ENCODE data around the gene EEF2KMT. TPM values are rescaled to one million over a fixed set of nuclear protein-coding genes. Genes with fewer than 3 reads are reported as not detected.

The EEF2KMT gene
- total and polyA plus RNA-seq, 2 of the 13 experiments (the other 11 are each of a cell fraction or from before 2014, with no cell fraction given) = 10.7 to 26.9 TPM

DNA sequence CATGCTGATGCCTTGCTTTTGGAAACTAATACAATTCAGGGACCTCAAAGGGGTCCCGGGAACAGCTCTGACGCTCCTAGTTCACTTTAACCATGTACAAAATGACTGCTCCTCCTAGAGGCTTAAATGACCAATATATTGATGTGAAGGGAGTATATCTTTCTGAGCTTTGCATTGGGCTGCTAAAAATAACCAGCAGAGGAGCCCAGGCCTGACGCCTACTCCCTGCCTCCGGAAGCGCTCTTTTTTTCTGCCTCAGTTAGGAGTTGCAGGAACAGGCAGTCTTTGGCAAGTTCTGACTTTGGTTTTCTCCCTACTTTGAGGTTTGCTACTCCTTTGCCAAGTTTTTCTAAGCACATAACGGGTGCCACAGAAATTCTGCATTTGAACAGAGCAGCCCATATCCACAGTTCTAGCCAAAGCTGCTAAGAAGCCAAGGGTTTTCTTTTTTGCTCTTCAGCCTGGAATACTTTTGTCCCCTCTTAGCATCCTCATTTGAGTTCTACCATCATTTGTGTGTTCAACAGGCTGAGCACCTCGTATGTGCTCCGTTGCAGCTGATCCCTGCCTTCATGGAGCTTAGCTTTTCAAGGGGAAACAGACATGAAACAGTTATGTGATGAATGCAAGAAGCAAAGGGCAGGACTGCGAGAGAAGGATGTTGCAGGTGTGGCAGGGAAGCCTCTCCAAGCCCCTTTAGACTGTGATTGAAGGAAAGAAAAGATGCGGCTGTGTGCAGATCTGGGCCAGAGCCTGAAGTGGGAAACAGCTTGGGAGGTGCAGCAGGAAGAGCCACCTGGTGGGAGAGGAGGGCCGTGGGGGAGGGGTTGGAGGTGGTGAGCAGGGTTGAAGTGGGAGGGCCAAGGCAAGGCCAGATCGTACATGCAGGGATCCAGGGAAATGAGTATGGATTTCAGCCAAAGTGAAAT lies 61.1 kb downstream of the EEF2KMT start (continued):
- TF ChIP-seq, protein P1, sequence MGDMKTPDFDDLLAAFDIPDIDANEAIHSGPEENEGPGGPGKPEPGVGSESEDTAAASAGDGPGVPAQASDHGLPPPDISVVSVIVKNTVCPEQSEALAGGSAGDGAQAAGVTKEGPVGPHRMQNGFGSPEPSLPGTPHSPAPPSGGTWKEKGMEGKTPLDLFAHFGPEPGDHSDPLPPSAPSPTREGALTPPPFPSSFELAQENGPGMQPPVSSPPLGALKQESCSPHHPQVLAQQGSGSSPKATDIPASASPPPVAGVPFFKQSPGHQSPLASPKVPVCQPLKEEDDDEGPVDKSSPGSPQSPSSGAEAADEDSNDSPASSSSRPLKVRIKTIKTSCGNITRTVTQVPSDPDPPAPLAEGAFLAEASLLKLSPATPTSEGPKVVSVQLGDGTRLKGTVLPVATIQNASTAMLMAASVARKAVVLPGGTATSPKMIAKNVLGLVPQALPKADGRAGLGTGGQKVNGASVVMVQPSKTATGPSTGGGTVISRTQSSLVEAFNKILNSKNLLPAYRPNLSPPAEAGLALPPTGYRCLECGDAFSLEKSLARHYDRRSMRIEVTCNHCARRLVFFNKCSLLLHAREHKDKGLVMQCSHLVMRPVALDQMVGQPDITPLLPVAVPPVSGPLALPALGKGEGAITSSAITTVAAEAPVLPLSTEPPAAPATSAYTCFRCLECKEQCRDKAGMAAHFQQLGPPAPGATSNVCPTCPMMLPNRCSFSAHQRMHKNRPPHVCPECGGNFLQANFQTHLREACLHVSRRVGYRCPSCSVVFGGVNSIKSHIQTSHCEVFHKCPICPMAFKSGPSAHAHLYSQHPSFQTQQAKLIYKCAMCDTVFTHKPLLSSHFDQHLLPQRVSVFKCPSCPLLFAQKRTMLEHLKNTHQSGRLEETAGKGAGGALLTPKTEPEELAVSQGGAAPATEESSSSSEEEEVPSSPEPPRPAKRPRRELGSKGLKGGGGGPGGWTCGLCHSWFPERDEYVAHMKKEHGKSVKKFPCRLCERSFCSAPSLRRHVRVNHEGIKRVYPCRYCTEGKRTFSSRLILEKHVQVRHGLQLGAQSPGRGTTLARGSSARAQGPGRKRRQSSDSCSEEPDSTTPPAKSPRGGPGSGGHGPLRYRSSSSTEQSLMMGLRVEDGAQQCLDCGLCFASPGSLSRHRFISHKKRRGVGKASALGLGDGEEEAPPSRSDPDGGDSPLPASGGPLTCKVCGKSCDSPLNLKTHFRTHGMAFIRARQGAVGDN (CRISPR knock-in tag; IDR thresholded peaks at IDR 0.05) = peak; percentile 64
- TF ChIP-seq TP53 (CRISPR knock-in tag; conservative IDR thresholded peaks at IDR 0.05) = no peak
- no peak for TF ChIP-seq ZNF331 (CRISPR knock-in tag; IDR thresholded peaks at IDR 0.05)
- no peak for TF ChIP-seq ATF2 (CRISPR knock-in tag; IDR thresholded peaks at IDR 0.05)
- TF ChIP-seq, protein P2, sequence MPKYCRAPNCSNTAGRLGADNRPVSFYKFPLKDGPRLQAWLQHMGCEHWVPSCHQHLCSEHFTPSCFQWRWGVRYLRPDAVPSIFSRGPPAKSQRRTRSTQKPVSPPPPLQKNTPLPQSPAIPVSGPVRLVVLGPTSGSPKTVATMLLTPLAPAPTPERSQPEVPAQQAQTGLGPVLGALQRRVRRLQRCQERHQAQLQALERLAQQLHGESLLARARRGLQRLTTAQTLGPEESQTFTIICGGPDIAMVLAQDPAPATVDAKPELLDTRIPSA (CRISPR knock-in tag; IDR thresholded peaks at IDR 0.05; ENCODE audit: borderline replicate concordance) = no peak
- TF ChIP-seq, protein P3, sequence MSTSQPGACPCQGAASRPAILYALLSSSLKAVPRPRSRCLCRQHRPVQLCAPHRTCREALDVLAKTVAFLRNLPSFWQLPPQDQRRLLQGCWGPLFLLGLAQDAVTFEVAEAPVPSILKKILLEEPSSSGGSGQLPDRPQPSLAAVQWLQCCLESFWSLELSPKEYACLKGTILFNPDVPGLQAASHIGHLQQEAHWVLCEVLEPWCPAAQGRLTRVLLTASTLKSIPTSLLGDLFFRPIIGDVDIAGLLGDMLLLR (CRISPR knock-in tag; IDR thresholded peaks at IDR 0.05) = no peak
- TF ChIP-seq ELK4 (CRISPR knock-in tag; IDR thresholded peaks at IDR 0.05; ENCODE audit: borderline replicate concordance) = no peak
- no peak for TF ChIP-seq PRMT3 (CRISPR knock-in tag; IDR thresholded peaks at IDR 0.05; ENCODE audit: borderline replicate concordance, low read depth)
- TF ChIP-seq, protein P4, sequence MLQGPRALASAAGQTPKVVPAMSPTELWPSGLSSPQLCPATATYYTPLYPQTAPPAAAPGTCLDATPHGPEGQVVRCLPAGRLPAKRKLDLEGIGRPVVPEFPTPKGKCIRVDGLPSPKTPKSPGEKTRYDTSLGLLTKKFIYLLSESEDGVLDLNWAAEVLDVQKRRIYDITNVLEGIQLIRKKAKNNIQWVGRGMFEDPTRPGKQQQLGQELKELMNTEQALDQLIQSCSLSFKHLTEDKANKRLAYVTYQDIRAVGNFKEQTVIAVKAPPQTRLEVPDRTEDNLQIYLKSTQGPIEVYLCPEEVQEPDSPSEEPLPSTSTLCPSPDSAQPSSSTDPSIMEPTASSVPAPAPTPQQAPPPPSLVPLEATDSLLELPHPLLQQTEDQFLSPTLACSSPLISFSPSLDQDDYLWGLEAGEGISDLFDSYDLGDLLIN (CRISPR knock-in tag; IDR thresholded peaks at IDR 0.05; ENCODE audit: borderline replicate concordance) = no peak
- no peak for TF ChIP-seq ZNF30 (CRISPR knock-in tag; IDR thresholded peaks at IDR 0.05)
- TF ChIP-seq POGZ (CRISPR knock-in tag; IDR thresholded peaks at IDR 0.05) = no peak
- TF ChIP-seq ZNF609 (CRISPR knock-in tag; IDR thresholded peaks at IDR 0.05; ENCODE audit: borderline replicate concordance) = no peak
